NCI-H1694 (cell line): ENCODE results near the gene TANGO2.

ENCODE experiments used
- DNase-seq: peaks from one replicate; lab custom pipeline; 2025; lab: John Stamatoyannopoulos, UW

The TANGO2 gene

GRCh38 chr22:20020533-20021195, at the start of gene TANGO2:
TANGO2 (plus strand) TSS chr22:20021110; CDS start chr22:20036799, 15,689 bp downstream.
- peak; percentile 73 for DNase-seq

GRCh38 chr22:19971276-19972124, 49.4 kb upstream of the TANGO2 start:
- DNase-seq = no peak

- no peak for DNase-seq
These were observed 48.7 kb upstream of the TANGO2 start for GRCh38 chr22:19972251-19972650.

- no peak for DNase-seq
These were observed 48.0 kb upstream of the TANGO2 start for GRCh38 chr22:19972652-19973550.

GRCh38 chr22:19973551-19974267, 47.2 kb upstream of the TANGO2 start:
- DNase-seq = no peak

GRCh38 chr22:19974268-19974861, 46.5 kb upstream of the TANGO2 start:
- DNase-seq = peak; percentile 87

GRCh38 chr22:19974935-19975706, 45.8 kb upstream of the TANGO2 start:
- DNase-seq = no peak

- no peak for DNase-seq
These were observed 45.2 kb upstream of the TANGO2 start for GRCh38 chr22:19975707-19976035.

GRCh38 chr22:19976671-19977070, 44.2 kb upstream of the TANGO2 start:
- DNase-seq = no peak

- no peak for DNase-seq
These were observed 43.3 kb upstream of the TANGO2 start for GRCh38 chr22:19977296-19978243.

- no peak for DNase-seq
These were observed 42.2 kb upstream of the TANGO2 start for GRCh38 chr22:19978748-19979147.

GRCh38 chr22:19979712-19980493, 41.0 kb upstream of the TANGO2 start:
- DNase-seq = no peak

- no peak for DNase-seq
These were observed 40.1 kb upstream of the TANGO2 start for GRCh38 chr22:19980766-19981165.

- no peak for DNase-seq
These were observed 39.5 kb upstream of the TANGO2 start for GRCh38 chr22:19981171-19981960.

- DNase-seq = no peak
These were observed 38.7 kb upstream of the TANGO2 start for GRCh38 chr22:19981961-19982920.

GRCh38 chr22:19982991-19983578, 37.8 kb upstream of the TANGO2 start:
- DNase-seq = no peak
